ENCODE measurements around the gene CEP164. TPM values are rescaled to one million over a fixed set of nuclear protein-coding genes. Genes with fewer than 3 reads are reported as not detected.

The CEP164 gene
- total RNA-seq, result 26.2 and 29.4 TPM in 2 replicates

DNA sequence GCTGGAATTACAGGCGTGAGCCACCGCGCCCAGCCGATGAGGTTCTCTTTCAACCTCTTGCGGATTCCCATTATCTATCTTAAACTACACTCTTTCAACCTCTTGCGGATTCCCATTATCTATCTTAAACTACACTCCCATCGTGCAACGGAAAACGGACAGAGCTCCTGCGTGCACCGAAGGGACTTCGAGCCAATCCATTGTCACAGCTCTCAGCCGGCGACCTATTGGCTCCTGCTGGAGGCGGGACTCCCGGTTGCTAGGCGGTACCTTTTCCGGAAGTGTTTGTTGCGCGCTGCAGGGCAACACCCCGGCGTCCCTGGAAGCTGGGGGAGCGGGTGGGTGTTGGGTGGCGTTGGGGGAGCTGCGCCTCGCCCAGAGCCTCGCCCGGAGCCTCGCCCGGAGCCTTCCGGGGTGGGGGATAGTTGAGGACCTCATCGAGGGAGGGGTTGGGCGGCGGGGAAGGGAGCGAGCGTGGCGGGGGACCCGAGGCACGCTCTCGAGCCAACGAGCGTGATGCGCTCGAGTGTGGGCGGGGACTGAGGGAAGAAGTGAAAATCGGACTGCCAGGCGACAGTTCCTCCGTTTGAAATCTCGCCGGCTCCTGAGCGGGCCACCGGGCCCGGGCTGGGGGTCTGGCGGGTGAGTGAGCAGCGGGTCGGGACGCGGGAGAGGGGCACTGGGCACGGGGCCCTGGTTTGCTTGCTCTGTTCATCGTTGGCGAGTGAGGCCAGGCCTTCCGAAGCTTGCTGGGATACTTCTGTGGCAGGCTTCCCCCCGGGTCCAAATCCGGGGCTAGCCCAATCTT is at the start of gene CEP164:
CEP164 (plus strand) TSS at position 288 of the 808 bp plus-strand sequence. CDS start 10,733 bp downstream, outside the sequence.

DNA sequence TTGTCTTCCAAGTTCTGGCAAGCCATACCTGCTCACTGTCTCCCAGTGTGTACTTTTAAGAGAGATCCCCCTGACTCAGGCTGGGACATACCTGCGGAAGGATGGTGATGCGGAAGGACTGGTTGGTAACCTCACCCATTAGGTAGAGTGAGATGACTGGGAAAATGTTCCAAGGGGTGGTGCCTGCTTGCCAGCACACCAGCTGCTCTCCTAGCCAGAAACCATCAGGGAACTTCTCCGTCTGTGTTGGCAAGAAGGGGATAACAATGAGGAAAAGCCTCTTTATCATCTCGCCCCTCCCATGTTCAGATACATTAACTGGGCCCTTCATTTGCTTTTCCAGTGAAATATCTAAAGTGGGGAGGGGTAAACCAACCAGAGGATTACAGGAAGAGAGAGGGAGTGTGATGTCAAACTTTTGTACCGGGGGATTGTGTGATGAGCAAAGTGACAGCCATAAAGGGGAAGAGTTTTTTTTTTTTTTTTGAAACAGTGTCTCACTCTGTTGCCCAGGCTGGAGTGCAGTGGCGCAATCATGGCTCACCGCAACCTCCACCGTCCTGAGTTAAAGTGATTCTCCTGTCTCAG is 36.8 kb upstream of the CEP164 start, which contains the start of gene BACE1-AS:
BACE1-AS (plus strand) TSS at position 538 of the 588 bp plus-strand sequence.

DNA sequence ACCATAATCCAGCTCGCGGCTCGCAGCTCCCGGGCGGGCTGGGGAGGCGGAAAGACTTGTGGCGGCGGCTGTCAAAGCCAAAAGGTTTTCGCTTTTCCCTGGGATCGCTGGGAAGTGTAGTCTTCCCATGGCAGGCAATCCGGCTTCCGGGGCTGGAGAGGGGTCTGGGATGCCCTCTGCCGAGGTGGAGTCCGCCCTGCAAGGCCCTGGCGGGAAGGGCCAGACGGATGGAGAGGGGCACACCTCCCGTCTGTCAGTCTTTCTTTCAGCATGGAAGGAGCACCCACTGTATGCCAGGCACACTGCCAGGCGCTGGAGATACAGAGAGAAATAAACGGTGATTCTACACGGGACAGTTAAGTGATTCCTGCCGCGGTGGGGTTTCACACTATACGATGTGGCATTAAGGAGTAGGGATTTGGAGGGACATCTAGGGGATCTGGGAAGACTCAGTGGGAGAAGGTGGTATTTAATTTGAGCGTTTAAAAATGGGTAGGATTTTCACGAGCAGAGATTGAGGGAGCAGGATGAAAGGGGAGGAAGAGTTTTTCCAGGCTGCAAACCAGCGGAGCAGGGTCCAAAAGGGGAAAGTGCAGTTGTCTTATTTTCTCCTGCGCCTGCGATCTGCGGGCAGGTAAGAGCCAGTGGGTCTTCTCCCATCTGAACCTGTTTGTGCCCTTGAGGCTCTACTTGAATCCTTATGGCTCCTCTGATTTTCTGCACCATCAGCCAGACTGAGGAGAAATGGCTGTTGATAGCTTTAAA is 11.3 kb upstream of the CEP164 start, which contains the start of gene BACE1:
BACE1 (minus strand) TSS at position 60 of the 765 bp plus-strand sequence. CDS start 461 bp downstream, outside the sequence.

Other genes starting within 250 kb of the CEP164 start
- gene SIK3, start 229.4 kb upstream of the CEP164 start, total RNA-seq, result 7.5 and 10.8 TPM in 2 replicates
- gene PAFAH1B2, start 183.6 kb upstream of the CEP164 start, total RNA-seq, result 167 and 169 TPM in 2 replicates
- 8.3 and 16.6 TPM in 2 replicates for gene SIDT2, start 149.1 kb upstream of the CEP164 start, total RNA-seq
- gene TAGLN, start 128.5 kb upstream of the CEP164 start, total RNA-seq, result 334 and 1,979 TPM in 2 replicates
- gene PCSK7, start 95.8 kb upstream of the CEP164 start, total RNA-seq, result 45.5 and 53.2 TPM in 2 replicates
- gene RNF214, start 95.2 kb upstream of the CEP164 start, total RNA-seq, result 7.5 and 10.6 TPM in 2 replicates
- 1.8 and 2.5 TPM in 2 replicates for gene BACE1-AS, start 36.5 kb upstream of the CEP164 start, total RNA-seq
- gene BACE1, start 11.6 kb upstream of the CEP164 start, total RNA-seq, result 7.9 and 11.7 TPM in 2 replicates